ENCODE data around the gene WHAMM.

DNA sequence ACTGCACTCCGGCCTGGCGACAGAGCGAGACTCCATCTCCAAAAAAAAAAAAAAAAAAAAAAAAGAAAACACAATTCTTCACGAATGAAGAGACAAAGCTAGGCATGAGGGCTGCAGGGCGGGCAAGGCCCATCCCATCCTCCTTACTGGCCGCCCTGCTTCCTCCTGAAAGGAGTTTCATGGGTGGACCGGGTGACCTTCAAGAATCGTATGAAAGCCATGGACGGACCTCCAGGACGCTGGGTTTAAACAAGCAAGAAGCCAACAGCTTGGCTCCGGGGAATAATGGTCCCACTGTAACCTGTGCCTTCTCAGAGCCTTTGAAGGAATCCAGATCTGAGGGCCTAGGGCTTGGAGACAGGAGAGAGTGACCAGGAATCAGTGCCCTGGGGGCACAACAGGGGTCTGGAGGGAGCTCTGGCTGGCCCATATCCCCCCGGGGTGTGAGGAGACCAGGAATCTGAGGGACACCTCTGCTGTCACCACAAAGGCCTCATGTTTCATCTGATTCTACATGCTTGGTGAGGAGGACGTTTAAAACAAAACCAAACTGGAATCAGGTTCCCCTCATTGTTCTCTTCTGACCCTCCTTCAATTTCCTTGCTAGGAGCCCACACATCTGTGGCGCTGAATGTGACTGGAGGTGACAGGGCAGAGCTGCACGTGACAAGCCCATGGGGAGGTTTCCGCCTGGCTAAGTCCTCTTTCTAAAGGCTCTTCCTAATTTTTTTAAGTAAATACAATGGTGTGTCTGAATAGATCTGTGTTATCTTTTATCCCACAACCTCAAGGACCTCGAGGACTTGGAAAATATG is 46.1 kb downstream of the WHAMM start:
- TF ChIP-seq POU6F1 (CRISPR knock-in tag; IDR thresholded peaks at IDR 0.05; ENCODE audit: borderline replicate concordance, low read depth) (no peak), ZFP30 (CRISPR knock-in tag; IDR thresholded peaks at IDR 0.05) (no peak), TOX (CRISPR knock-in tag; IDR thresholded peaks at IDR 0.05; ENCODE audit: borderline replicate concordance) (no peak), BACH2 (CRISPR knock-in tag; IDR thresholded peaks at IDR 0.05; ENCODE audit: borderline replicate concordance) (no peak), CSRNP3 (CRISPR knock-in tag; IDR thresholded peaks at IDR 0.05) (no peak), SNAI2 (CRISPR knock-in tag; IDR thresholded peaks at IDR 0.05) (no peak), OSR1 (CRISPR knock-in tag; IDR thresholded peaks at IDR 0.05) (no peak), RARB (CRISPR knock-in tag; IDR thresholded peaks at IDR 0.05) (no peak), ZFP3 (CRISPR knock-in tag; IDR thresholded peaks at IDR 0.05) (no peak), ARNTL (CRISPR knock-in tag; IDR thresholded peaks at IDR 0.05; ENCODE audit: borderline replicate concordance, low read depth) (no peak), PATZ1 (CRISPR knock-in tag; IDR thresholded peaks at IDR 0.05; ENCODE audit: borderline replicate concordance) (no peak), GLIS3 (CRISPR knock-in tag; IDR thresholded peaks at IDR 0.05) (no peak)
- TF ChIP-seq, protein P1, sequence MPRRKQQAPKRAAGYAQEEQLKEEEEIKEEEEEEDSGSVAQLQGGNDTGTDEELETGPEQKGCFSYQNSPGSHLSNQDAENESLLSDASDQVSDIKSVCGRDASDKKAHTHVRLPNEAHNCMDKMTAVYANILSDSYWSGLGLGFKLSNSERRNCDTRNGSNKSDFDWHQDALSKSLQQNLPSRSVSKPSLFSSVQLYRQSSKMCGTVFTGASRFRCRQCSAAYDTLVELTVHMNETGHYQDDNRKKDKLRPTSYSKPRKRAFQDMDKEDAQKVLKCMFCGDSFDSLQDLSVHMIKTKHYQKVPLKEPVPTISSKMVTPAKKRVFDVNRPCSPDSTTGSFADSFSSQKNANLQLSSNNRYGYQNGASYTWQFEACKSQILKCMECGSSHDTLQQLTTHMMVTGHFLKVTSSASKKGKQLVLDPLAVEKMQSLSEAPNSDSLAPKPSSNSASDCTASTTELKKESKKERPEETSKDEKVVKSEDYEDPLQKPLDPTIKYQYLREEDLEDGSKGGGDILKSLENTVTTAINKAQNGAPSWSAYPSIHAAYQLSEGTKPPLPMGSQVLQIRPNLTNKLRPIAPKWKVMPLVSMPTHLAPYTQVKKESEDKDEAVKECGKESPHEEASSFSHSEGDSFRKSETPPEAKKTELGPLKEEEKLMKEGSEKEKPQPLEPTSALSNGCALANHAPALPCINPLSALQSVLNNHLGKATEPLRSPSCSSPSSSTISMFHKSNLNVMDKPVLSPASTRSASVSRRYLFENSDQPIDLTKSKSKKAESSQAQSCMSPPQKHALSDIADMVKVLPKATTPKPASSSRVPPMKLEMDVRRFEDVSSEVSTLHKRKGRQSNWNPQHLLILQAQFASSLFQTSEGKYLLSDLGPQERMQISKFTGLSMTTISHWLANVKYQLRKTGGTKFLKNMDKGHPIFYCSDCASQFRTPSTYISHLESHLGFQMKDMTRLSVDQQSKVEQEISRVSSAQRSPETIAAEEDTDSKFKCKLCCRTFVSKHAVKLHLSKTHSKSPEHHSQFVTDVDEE (CRISPR knock-in tag; IDR thresholded peaks at IDR 0.05): no peak

Measured in SK-N-SH treated with all-trans-retinoic acid at 6 μM for 48 hours (cell line).